NCI-H1417 treated with DMSO at 0.1 percent for 48 hours (cell line): ENCODE measurements around the gene NEDD4L.

Experiments
- DNase-seq: peaks from one replicate; lab custom pipeline; 2025; lab: John Stamatoyannopoulos, UW

The NEDD4L gene

GRCh38 chr18:58349650-58350049, 305.6 kb downstream of the NEDD4L start:
- DNase-seq = peak; percentile 97

DNA sequence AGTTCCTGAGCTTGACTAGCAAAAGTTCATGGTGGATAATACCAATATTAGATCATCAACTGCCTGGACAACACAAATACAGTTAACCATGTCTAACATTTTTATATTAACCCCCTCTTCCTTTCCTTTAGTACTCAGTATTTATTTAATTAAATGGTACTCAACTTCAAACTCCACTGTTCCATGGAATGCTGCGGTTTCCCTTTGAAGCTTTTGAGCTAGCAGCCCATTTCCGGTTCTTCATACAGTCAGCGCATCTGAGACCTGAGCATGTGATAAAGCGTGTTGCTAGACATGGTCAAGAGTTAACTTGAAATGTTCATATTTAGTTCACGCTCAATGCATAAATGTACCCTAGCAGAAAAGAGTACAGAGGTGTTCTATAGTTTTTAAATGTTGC, 306.5 kb downstream of the NEDD4L start:
- DNase-seq = no peak

- DNase-seq = no peak
These were observed 307.8 kb downstream of the NEDD4L start for GRCh38 chr18:58351776-58352175.

DNA sequence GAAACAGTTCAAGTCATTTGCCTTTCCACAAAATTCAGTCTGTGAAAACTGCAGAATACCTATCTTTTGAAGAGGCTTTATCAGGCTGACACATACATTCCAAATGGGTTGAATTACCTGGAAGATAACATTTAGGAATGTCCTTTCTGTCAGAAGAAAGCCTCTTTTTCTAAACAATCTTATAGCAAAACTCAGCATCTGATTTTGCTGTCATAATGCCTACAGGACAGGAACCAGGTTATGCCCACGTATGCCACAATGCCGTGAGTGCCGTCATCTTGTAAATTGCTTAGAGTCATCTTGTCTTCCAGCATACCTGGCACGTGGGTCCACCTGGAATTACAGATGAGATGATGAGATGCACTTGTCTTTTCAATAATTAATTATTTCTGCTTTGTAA, 309.6 kb downstream of the NEDD4L start:
- no peak for DNase-seq

GRCh38 chr18:58354051-58354450, 310.0 kb downstream of the NEDD4L start:
- DNase-seq = no peak

DNA sequence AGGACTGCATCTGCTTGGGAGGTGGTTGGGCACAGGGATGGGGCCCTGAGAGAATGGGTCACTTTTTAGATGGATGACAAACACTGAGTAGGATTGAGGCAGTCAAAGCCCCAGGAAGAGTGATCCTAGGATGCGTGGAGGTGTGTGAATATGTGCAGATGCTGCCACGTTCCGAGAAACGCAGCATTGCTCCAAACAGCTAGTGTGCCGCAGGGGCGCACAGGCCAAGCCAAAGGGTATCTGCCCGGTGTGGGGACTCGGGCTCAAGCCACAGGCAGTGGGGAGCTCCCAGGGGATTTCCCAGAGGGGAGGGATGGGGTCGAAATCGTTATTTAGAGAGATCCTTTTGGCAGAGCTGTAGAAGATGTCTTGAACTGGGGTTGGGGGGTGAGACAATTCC, 310.8 kb downstream of the NEDD4L start:
- DNase-seq = no peak

DNA sequence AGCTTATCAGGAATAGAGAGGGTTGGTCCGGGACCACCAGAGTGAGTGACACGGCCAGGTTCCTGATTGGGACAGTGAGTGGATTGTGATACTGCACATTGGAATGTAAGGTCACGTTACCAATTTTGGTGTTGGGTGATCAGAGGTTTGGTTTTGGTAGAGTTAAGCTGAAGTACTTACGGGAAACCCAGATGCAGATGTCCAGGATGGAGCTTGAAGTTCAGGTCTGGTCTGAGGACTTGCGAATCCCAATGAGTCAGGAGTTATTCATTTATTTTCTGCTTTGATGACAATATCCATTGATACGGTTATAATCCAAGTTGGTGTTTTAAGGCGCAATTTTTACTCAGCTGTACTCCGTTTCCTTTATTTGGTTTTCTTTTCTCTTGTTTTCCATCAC, 311.2 kb downstream of the NEDD4L start:
- DNase-seq = no peak

DNA sequence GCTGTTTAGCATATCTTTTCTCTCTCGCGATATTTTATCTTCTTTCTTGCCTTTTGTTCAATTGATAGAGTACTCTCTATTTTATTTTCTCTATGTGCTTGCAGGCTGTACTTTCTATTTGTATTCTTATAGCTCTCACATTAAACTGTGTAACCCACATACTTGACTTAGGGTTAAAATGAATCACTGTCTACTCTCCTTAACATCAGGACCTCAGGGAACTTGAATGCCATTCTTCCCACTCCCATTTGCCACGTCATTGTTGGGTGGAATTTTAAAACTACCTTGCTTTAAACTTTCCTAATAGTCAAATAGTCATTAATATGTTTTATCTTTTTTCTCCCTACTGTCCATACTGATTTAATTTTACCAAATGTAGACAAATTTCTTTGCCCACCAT, 315.2 kb downstream of the NEDD4L start:
- DNase-seq = no peak

GRCh38 chr18:58359620-58360019, 315.6 kb downstream of the NEDD4L start:
- no peak for DNase-seq

GRCh38 chr18:58360324-58360723, 316.3 kb downstream of the NEDD4L start:
- no peak for DNase-seq

- no peak for DNase-seq
These were observed 317.2 kb downstream of the NEDD4L start for GRCh38 chr18:58361212-58361611.

DNA sequence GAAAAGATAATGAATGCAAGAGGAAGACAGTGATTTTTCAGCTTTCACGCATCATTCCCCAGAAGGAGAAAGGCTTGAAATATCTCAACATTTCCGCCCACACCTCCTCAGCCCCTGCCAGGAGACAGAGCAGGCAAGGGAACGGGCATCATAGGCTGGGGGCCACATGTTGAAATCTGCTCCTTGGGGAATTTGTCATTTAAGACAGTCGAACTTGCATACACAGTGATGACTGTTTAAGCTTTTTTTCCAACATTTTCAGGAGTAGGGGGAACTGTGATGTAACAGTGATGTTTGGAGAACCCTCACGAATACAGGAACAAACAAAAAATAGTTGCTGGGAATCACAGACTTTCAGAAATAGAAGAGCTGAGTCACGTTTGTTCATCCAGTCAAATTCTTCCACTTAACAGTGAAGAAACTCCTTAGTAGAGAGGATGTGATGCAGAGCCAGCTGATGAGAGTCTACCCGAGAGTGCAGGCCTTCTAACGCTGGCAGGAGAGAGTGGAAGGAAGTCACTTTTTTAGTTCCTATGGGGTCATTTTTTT, 318.1 kb downstream of the NEDD4L start:
- no peak for DNase-seq

GRCh38 chr18:58362829-58363271, 318.8 kb downstream of the NEDD4L start:
- no peak for DNase-seq

GRCh38 chr18:58363767-58364540, 319.9 kb downstream of the NEDD4L start:
- no peak for DNase-seq

GRCh38 chr18:58364876-58365528, 321.0 kb downstream of the NEDD4L start:
- DNase-seq = no peak

DNA sequence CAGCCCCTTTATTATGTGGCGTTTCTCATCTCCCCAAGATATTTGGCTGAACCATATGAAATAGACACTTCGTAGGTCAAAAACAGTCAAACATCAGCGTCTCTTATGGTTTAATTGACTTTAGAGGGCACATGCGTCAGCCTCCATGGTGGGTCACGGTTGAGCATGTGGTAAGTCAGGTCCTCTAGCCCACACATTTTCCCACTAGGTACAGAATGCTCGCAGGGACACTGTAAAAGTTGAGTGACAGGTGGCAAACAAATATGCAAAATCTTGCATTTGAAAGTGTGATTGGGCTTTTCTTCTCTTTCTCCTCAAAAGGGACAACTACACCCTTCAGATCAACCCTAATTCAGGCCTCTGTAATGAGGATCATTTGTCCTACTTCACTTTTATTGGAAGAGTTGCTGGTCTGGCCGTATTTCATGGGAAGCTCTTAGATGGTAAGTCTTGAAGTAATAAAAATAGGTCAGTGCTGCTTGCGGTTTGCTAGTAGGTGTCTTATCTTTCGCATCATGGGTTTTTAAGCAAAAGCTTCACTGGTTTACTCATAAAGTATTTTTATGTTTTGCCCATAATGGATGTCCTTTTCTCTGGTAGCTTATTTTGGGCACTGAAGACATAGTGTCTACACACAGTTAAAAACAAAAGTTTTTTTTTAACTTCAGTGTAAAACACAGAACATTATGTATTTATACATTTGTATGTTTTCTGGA, 323.6 kb downstream of the NEDD4L start:
- no peak for DNase-seq

GRCh38 chr18:58369616-58370015, 325.6 kb downstream of the NEDD4L start:
- no peak for DNase-seq

GRCh38 chr18:58370038-58370580, 326.1 kb downstream of the NEDD4L start:
- no peak for DNase-seq

DNA sequence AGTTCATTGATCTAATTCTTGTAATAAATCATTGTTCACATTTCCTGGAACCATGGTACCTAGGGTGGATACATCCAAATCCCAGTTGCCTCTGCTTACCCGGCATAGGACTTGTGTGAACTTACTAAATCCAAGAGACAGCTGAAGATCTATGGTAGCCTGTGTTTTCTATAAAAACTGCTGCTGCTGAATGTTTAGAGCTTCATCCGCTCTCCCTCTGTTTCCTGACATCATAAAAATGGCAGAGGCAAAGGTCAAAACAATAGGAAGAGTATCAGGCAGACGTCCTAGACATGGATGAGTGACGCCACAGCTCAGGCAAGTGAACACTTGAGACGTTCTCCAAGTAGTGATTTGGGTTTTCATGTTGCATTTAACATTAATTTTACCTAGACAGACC, 326.6 kb downstream of the NEDD4L start:
- DNase-seq = no peak

GRCh38 chr18:58373481-58373880, 329.5 kb downstream of the NEDD4L start:
- no peak for DNase-seq

- no peak for DNase-seq
These were observed 331.0 kb downstream of the NEDD4L start for GRCh38 chr18:58375051-58375450.
